ENCODE data around the gene SCO2. TPM values are rescaled to one million over a fixed set of nuclear protein-coding genes. Genes with fewer than 3 reads are reported as not detected.

Gene SCO2
- total RNA-seq, 1 donor from 2014 or later: 1.8 TPM

DNA sequence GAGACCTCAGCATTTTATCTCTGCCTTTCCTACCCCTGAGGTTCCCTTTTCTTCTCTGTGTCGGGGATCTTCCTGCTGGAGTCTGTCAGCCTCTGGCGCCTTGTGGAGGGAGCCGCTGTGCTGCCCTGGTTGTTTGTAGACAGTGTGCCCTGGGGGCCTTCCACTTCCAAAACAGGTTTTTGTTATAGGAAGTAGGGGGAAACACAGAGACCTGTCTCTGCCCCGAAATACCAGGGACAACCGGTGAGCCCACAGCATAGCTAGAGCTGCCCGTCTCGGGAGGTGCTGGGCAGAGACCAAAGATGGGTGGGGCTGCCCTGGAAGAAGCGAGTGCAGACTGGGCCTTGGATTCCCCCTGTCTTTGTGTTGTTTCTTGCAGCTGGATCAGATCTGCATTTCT is 9.3 kb downstream of the SCO2 start:
- H3K4me1 ChIP-seq (ENCODE audit: insufficient read depth, low read length): no peaks in the 10 kb centered on the region
- no peaks in the 10 kb centered on the region for H3K27me3 Mint-ChIP-seq (ENCODE audit: low read depth, unreplicated experiment)
- peaks cover 30% of the 10 kb centered on the region for H4K20me1 ChIP-seq (ENCODE audit: insufficient read depth, low read length)
- H3K4me3 ChIP-seq (ENCODE audit: insufficient read depth, low read depth, low read length): no peak overlapping the region
- peaks cover 49% of the 10 kb centered on the region for H3K79me2 ChIP-seq (ENCODE audit: insufficient read depth, low read length)
- TF ChIP-seq, protein P1, sequence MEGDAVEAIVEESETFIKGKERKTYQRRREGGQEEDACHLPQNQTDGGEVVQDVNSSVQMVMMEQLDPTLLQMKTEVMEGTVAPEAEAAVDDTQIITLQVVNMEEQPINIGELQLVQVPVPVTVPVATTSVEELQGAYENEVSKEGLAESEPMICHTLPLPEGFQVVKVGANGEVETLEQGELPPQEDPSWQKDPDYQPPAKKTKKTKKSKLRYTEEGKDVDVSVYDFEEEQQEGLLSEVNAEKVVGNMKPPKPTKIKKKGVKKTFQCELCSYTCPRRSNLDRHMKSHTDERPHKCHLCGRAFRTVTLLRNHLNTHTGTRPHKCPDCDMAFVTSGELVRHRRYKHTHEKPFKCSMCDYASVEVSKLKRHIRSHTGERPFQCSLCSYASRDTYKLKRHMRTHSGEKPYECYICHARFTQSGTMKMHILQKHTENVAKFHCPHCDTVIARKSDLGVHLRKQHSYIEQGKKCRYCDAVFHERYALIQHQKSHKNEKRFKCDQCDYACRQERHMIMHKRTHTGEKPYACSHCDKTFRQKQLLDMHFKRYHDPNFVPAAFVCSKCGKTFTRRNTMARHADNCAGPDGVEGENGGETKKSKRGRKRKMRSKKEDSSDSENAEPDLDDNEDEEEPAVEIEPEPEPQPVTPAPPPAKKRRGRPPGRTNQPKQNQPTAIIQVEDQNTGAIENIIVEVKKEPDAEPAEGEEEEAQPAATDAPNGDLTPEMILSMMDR (IDR thresholded peaks at IDR 0.05; ENCODE audit: insufficient read depth, low read depth, low read length): no peak
- no peak for TF ChIP-seq EZH2 (IDR thresholded peaks at IDR 0.05; ENCODE audit: insufficient read depth, low read length)
- no peak overlapping the region for H2AFZ ChIP-seq (ENCODE audit: low read depth, low read length)
- H3K27ac Mint-ChIP-seq (ENCODE audit: unreplicated experiment): no peak overlapping the region
- FAIRE-seq (no peak), DNase-seq (ENCODE audit: low read depth) (no peak)
- no peaks in the 10 kb centered on the region for H3K36me3 ChIP-seq (ENCODE audit: insufficient read depth, low read length)
- H3K9ac ChIP-seq (ENCODE audit: low read length): no peak overlapping the region
- no peaks in the 10 kb centered on the region for H3K9me3 Mint-ChIP-seq (ENCODE audit: unreplicated experiment)
- H3K4me3 Mint-ChIP-seq (ENCODE audit: unreplicated experiment): no peak overlapping the region
- no peak overlapping the region for H3K4me2 ChIP-seq (ENCODE audit: low read length)
- no peaks in the 10 kb centered on the region for H3K4me1 Mint-ChIP-seq (ENCODE audit: low read depth, unreplicated experiment)
- H3K36me3 Mint-ChIP-seq (ENCODE audit: low read depth, unreplicated experiment): peaks cover 9% of the 10 kb centered on the region
- H3K27ac ChIP-seq (ENCODE audit: low read depth, low read length): no peak overlapping the region
- H3K9me3 ChIP-seq (ENCODE audit: insufficient read depth, low read depth, low read length): no peaks in the 10 kb centered on the region
- no peaks in the 10 kb centered on the region for H3K27me3 ChIP-seq (ENCODE audit: insufficient read depth, low read length)

DNA sequence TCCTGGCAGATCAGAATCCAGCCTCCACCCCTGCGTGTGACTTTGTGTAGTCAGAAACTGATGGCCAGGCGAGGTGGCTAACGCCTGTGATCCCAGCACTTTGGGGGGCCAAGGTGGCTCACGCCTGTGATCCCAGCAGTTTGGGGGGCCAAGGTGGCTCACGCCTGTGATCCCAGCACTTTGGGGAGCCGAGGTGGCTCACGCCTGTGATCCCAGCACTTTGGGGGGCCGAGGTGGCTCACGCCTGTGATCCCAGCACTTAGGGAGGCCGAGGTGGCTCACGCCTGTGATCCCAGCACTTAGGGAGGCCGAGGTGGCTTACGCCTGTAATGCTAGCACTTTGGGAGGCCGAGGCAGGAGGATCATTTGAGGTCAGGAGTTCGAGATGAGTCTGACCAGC is 12.2 kb downstream of the SCO2 start:
- H3K9ac ChIP-seq (ENCODE audit: low read length): no peak overlapping the region
- no peak overlapping the region for H3K27ac Mint-ChIP-seq (ENCODE audit: unreplicated experiment)
- H3K4me3 ChIP-seq (ENCODE audit: insufficient read depth, low read depth, low read length): no peak overlapping the region
- H3K4me1 ChIP-seq (ENCODE audit: insufficient read depth, low read length): peaks cover 10% of the 10 kb centered on the region
- no peaks in the 10 kb centered on the region for H3K36me3 ChIP-seq (ENCODE audit: insufficient read depth, low read length)
- no peaks in the 10 kb centered on the region for H3K27me3 Mint-ChIP-seq (ENCODE audit: low read depth, unreplicated experiment)
- peaks cover 9% of the 10 kb centered on the region for H3K36me3 Mint-ChIP-seq (ENCODE audit: low read depth, unreplicated experiment)
- peaks cover 2% of the 10 kb centered on the region for H3K4me1 Mint-ChIP-seq (ENCODE audit: low read depth, unreplicated experiment)
- TF ChIP-seq EZH2 (IDR thresholded peaks at IDR 0.05; ENCODE audit: insufficient read depth, low read length): no peak
- TF ChIP-seq, protein P1 (IDR thresholded peaks at IDR 0.05; ENCODE audit: insufficient read depth, low read depth, low read length): no peak
- H3K79me2 ChIP-seq (ENCODE audit: insufficient read depth, low read length): peaks cover 73% of the 10 kb centered on the region
- FAIRE-seq: no peak
- no peak overlapping the region for H3K4me3 Mint-ChIP-seq (ENCODE audit: unreplicated experiment)
- DNase-seq (ENCODE audit: low read depth): no peak
- no peaks in the 10 kb centered on the region for H3K27me3 ChIP-seq (ENCODE audit: insufficient read depth, low read length)
- no peak overlapping the region for H3K27ac ChIP-seq (ENCODE audit: low read depth, low read length)
- H3K9me3 ChIP-seq (ENCODE audit: insufficient read depth, low read depth, low read length): no peaks in the 10 kb centered on the region
- peaks cover 30% of the 10 kb centered on the region for H4K20me1 ChIP-seq (ENCODE audit: insufficient read depth, low read length)
- H3K4me2 ChIP-seq (ENCODE audit: low read length): no peak overlapping the region
- no peaks in the 10 kb centered on the region for H3K9me3 Mint-ChIP-seq (ENCODE audit: unreplicated experiment)
- H2AFZ ChIP-seq (ENCODE audit: low read depth, low read length): no peak overlapping the region

GRCh38 chr22:50508897-50509296 is 16.5 kb downstream of the SCO2 start:
- peaks cover 72% of the 10 kb centered on the region for H3K79me2 ChIP-seq (ENCODE audit: insufficient read depth, low read length)
- TF ChIP-seq, protein P1 (IDR thresholded peaks at IDR 0.05; ENCODE audit: insufficient read depth, low read depth, low read length): no peak
- TF ChIP-seq EZH2 (IDR thresholded peaks at IDR 0.05; ENCODE audit: insufficient read depth, low read length): no peak
- no peaks in the 10 kb centered on the region for H3K9me3 ChIP-seq (ENCODE audit: insufficient read depth, low read depth, low read length)
- H3K4me1 ChIP-seq (ENCODE audit: insufficient read depth, low read length): peaks cover 14% of the 10 kb centered on the region
- Mint-ChIP-seq H3K4me1 (ENCODE audit: low read depth, unreplicated experiment) (peaks cover 2% of the 10 kb centered on the region), H3K9me3 (ENCODE audit: unreplicated experiment) (no peaks in the 10 kb centered on the region), H3K27ac (ENCODE audit: unreplicated experiment) (peak overlapping the region; percentile 37), H3K36me3 (ENCODE audit: low read depth, unreplicated experiment) (no peaks in the 10 kb centered on the region), H3K4me3 (ENCODE audit: unreplicated experiment) (peak overlapping the region; percentile 87), H3K27me3 (ENCODE audit: low read depth, unreplicated experiment) (no peaks in the 10 kb centered on the region)
- H3K27ac ChIP-seq (ENCODE audit: low read depth, low read length): peak overlapping the region; percentile 85
- H3K4me3 ChIP-seq (ENCODE audit: insufficient read depth, low read depth, low read length): peak overlapping the region; percentile 78
- FAIRE-seq (no peak), DNase-seq (ENCODE audit: low read depth) (no peak)
- H3K4me2 ChIP-seq (ENCODE audit: low read length): peak overlapping the region; percentile 86
- H3K27me3 ChIP-seq (ENCODE audit: insufficient read depth, low read length): no peaks in the 10 kb centered on the region
- H4K20me1 ChIP-seq (ENCODE audit: insufficient read depth, low read length): peaks cover 31% of the 10 kb centered on the region
- peak overlapping the region; percentile 83 for H3K9ac ChIP-seq (ENCODE audit: low read length)
- H3K36me3 ChIP-seq (ENCODE audit: insufficient read depth, low read length): no peaks in the 10 kb centered on the region
- peak overlapping the region; percentile 52 for H2AFZ ChIP-seq (ENCODE audit: low read depth, low read length)
